ENCODE measurements around the gene ZNF548.

ZNF548 gene

DNA sequence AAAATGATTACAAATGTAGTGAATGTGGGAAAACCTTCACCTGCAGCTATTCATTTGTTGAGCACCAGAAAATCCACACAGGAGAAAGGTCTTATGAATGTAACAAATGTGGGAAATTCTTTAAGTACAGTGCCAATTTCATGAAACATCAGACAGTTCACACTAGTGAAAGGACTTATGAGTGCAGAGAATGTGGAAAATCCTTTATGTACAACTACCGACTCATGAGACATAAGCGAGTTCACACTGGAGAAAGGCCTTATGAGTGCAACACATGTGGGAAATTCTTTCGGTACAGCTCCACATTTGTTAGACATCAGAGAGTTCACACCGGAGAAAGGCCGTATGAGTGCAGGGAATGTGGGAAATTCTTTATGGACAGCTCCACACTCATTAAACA lies 9.2 kb downstream of the ZNF548 start:
- no peak for DNase-seq (ENCODE audit: low spot score)

DNA sequence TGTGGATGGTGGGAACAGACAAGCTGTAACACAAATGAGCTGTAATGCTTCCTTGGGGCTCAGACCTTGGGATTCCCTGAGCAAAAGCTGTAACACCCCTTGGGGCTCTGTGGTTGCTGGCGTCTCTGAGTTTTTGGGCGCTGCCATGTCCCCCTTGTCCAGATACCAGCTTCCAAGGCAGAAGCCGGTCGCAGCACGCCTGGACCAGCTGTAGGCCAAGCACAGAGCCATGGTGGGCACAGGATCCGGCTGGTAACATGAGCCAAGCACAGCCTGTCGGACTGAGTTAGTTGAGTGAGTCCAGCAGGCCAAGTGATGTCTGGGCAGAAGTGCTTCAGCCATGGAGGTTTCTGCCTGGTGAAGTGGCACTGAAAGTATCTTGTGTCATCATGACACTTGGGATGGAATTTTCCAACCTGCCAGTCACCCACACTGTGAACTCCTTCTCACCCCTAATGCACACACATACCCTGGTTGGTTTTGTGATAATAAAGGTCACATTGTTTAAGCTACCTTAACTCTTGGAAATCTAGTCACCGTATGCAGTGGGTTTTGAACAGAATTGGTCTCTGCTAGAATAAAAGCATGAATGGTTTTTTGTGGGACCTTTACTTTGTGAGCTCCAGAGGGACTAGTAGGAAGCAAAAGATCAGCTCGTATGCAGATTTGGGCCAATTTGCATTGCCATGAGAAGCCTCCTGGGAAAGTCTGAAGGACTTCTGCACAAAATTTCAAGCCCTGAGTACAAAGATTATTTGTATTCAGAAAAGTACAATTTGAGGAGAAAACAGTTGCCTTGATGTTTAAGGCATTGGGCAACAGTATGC lies 14.3 kb downstream of the ZNF548 start:
- DNase-seq (ENCODE audit: low spot score) = no peak

DNA sequence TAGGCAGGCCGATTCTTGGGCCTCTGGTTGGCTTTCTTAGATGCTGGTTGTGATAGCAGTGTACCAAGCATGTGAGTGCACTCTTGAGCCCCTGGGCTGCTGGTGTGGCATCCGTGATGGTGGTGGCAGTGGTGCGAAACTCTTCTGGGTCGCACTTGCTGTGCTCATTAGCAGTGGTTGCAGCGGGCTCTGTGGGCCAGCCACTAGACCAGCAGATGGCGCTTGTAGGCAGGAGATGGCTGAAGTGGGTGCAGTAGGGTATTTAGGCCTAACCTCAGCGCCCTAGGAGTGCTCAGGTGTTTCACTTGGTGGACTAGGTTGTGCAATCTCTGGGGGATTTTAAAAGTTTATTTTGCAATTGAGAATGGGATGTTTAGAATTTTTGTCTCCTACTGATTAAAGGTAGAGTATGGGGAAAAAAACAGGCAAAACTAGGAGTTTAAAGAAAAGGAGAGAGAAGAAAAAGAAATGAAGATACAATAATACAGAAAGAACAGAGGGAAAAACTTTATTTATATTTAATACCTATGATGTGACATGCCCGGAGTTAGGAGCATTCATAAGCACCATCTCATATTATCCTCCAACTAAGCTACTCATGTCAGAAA lies 17.0 kb downstream of the ZNF548 start:
- peak; percentile 85 for DNase-seq (ENCODE audit: low spot score)

DNA sequence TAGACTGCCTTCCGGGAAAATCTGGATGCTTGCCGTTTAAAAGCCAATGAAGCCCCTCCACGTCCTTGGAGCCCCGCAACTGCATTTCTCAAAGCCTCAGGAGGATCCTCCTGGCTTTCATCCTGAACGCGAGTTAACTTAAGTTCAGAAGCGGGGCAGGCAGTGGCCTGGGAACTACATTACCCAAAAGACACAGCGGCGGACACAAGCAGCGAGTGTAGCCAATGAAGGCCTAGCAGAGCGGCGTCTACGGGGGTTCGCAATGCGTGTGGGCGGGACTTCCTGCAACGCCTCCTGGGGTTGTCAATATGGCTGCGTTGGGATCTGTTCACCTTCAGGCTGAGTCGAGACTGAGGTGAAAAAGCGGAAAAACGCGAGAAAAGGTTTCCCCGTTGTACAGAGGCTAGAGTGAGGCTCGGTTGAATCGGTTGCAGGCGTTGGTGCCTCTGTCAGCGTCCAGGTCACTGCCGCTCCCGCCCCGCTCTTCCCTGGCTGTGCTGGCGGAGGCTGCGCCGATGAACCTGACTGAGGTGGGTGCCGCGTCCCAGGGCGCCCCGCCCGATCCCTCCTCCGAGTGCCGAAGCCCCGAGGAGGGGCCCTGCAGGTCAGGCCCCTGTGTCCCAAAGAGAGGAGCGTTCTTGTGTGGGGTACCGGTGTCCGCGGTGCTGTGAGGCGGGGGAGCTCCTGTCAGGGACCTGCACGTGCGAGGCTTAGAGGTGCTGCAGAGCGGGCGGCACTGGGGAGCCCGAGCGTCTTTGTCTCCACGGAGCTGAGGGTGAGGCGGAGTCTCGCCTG lies 21.4 kb downstream of the ZNF548 start, which contains the start of gene ZNF17:
Gene ZNF17, plus strand, starts transcription at position 285 of the 795 bp plus-strand sequence. CDS start 2,455 bp downstream, outside the sequence.
- peak; percentile 97 for DNase-seq (ENCODE audit: low spot score)

GRCh38 chr19:57419439-57419838 lies 29.8 kb downstream of the ZNF548 start:
- DNase-seq (ENCODE audit: low spot score) = no peak

- DNase-seq (ENCODE audit: low spot score) = no peak
These were observed 31.4 kb downstream of the ZNF548 start for GRCh38 chr19:57421037-57421436.

DNA sequence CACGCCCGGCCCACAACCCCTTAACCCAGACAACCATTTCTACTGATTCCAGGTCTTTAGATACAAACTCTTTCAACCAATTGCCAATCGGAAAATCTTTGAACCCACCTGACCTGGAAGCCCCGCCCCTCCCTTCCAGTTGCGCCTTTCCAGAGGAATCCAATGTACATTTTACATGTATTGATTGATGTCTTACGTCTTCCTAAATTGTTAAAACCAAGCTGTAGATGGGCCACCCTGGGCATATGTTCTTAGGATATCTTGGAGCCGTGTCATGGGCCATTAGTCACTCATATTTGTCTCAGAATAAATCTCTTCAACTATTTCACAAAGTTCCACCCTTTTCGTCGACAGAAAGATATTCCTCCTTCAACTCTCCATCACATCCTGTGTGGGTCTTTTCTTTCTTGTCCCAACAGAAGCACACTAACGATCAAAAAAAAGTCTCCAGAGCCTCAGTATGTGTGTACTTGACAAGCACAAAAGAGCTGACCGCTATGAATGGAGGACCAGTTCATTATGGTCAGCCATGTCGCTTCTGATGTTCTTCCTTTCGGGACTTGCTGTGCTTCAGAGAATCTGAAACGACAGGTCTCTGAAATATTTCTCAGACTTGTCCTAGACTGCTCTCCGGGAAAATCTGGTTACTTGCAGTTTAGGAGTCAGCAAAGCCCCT lies 44.9 kb downstream of the ZNF548 start:
- no peak for DNase-seq (ENCODE audit: low spot score)

DNA sequence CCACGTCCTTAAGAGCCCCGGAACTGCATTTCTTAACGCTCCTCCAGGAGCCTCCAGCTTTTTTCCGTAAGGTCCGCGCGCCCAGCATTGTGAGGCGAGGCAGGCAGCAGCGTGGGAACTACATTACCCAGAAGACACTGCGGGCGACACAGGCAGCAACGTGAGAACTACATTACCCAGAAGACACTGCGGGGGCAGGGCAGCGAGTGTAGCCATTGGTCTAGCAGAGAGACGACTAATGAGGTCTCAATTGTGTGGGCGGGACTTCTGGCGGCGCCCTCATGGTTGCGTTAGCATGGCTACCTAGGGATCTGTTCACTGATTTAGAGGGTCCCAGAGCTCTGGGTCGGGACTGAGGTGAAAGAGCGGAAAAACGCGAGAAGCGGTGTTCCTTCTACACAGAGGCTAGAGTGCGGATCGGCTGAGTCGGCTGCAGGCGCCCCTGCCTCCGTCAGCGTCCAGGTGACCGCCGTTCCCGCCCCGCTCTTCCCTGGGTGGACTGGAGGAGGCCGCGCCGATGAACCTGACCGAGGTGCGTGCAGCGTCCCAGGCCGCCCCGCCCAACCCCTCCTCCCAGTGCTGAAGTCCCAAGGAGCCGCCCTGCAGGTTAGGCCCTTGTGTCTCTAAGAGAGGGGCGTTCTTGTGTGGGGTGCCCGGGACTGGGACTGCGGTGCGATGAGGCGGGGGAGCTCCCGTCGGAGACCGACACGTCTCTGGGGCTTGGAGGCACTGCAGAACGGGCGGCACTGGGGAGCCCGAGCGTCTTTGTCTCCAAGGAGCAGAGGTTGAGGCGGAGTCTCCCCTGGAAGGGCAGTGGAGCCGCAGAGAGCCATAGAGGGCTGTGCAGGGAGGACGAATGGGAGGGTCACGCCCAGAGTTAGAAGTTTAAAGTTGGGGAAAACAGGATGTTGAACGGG lies 45.7 kb downstream of the ZNF548 start, which contains the start of gene ZNF749:
Gene ZNF749, plus strand, starts transcription at position 264 of the 917 bp plus-strand sequence. Its CDS starts 254 bp downstream, at position 518.
- DNase-seq (ENCODE audit: low spot score) = peak; percentile 98

GRCh38 chr19:57436417-57436816 lies 46.8 kb downstream of the ZNF548 start:
- DNase-seq (ENCODE audit: low spot score) = no peak

DNA sequence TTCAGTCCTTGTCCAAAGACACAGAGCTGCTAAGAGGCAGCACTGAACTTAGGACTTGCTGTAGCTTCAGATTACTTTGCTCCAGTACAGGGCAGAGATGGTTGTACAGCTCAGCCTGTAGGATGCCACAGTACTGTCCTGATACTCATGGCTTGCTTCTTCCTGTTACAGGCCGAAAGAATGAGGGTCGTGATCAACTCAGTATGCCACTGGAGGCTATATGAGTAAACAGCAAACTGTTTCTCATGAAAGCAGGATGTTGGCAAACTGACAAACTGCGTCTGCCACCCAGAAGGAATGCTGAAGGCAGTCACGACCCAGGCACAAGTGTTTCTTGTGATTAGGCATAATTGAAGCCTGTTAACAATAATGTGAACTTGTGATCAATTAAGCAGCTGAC lies 48.3 kb downstream of the ZNF548 start:
- no peak for DNase-seq (ENCODE audit: low spot score)

GRCh38 chr19:57438925-57439324 lies 49.3 kb downstream of the ZNF548 start:
- no peak for DNase-seq (ENCODE audit: low spot score)

GRCh38 chr19:57441979-57442752 lies 52.5 kb downstream of the ZNF548 start:
- no peak for DNase-seq (ENCODE audit: low spot score)

GRCh38 chr19:57443121-57443696 lies 53.6 kb downstream of the ZNF548 start:
- no peak for DNase-seq (ENCODE audit: low spot score)

DNA sequence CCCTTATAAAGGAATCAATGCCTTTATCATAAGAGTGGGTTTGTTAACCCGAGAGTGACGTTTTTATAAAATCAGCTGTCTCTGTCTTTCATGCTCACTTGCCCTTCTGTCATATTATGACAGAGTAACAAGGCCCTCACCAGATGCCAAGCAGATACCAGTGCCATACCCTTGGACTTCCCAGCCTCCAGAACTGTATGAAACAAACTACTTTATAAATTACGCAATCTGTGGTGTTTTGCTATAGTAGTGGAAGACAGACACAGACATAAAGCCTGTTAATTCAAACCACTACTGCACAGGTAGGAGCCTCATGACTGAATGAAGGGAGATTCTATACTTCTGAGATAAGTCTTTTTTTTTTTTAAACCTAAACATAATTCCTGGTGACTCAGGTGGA lies 62.7 kb downstream of the ZNF548 start:
- DNase-seq (ENCODE audit: low spot score) = no peak

Measured in AG20443 (cell line).